Activated effector memory CD4-positive, alpha-beta T cell treated with Interleukin-2 at 50 U/mL for 16 hours (primary cell): ENCODE results near the gene CAPRIN1.

ENCODE experiments used
- DNase-seq: peaks from one replicate; pipeline ENCODE4 v3.0.0-alpha.2; 2020

Gene CAPRIN1, protein sequence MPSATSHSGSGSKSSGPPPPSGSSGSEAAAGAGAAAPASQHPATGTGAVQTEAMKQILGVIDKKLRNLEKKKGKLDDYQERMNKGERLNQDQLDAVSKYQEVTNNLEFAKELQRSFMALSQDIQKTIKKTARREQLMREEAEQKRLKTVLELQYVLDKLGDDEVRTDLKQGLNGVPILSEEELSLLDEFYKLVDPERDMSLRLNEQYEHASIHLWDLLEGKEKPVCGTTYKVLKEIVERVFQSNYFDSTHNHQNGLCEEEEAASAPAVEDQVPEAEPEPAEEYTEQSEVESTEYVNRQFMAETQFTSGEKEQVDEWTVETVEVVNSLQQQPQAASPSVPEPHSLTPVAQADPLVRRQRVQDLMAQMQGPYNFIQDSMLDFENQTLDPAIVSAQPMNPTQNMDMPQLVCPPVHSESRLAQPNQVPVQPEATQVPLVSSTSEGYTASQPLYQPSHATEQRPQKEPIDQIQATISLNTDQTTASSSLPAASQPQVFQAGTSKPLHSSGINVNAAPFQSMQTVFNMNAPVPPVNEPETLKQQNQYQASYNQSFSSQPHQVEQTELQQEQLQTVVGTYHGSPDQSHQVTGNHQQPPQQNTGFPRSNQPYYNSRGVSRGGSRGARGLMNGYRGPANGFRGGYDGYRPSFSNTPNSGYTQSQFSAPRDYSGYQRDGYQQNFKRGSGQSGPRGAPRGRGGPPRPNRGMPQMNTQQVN

DNA sequence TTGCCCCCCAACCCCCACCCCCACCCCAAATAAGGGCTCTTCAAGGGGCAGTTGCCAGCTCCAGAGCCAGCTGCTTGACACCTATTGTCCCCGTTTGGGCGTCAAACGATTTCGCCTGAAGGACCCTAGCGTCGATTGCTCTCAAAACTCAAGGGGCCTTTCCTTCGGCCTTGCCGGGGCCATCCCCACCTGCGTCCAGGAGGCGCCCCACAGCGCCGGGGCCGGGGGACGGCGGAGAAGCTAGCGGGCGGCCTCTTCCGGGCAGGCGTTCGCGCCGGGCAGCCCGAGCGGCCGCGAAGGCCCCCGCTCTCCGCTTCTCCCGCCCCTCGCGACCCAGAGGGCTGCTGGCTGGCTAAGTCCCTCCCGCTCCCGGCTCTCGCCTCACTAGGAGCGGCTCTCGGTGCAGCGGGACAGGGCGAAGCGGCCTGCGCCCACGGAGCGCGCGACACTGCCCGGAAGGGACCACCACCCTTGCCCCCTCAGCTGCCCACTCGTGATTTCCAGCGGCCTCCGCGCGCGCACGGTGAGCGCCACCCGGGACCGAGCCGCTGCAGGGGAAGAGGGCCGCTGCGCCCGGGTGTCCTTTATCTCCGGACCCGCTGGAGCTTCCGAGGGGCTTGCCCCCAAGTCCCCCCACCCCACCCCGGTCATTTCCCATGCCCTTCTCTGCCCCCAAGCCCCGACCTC, at the start of gene CAPRIN1:
Gene CAPRIN1, plus strand, starts transcription at position 383 of the 687 bp plus-strand sequence. CDS start 690 bp downstream, outside the sequence.
- DNase-seq: peak; percentile 77

DNA sequence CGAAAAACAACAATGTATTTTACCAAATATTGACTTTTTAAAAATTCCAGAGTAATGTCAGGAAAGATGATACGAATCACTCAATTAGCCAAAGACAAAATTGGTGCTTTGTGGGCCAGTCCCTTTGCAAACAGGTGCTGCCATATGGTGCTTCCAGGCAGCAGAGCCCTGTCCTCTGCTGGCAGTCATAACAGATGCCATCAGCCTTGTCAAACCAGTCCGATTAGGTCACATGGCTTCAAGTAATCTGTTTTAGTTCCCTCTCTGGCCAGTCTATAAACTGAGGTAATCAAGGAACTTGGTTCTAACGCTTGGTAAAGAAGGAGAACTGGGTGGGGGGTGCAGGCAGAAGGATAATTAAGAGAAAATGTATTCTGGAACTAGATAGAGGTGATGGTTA, 49.1 kb upstream of the CAPRIN1 start:
- no peak for DNase-seq

DNA sequence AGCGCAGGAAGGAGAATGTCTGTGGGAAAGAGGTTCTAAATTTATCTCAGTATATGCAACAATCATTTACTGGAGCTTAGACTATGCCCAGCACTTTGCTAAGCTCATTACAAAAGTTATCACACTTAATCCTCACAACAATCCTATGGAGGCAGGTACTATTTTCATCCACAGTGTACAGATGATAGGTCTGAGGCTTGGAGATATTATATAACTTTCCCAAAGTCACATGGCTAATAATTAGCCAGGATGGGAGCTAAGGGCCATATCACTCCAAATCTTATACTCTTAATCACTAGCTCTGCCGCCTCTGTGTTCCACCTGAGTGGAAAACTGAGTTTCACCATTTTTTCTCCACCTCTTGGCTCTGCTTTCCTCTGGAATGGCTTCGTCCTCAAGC, 47.3 kb upstream of the CAPRIN1 start:
- DNase-seq: no peak

DNA sequence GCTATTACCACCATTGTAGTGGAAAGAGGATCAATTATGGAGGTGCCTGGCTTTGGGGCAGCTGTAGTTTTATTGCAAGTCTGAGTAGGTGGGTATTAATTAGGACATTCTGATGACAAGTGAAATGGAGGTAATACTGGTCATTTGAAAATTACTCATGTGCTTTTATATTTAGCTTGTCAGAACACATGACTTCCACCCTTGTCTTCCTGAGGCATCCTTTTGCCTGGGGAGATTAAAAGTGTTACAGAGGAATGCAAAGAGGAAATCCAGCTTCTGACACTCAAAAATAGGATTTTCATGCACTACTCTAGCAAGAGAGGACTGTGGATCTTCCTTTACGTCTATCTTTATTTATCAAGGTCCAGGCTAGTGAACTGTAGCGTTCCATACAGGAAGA, 44.7 kb upstream of the CAPRIN1 start:
- no peak for DNase-seq

DNA sequence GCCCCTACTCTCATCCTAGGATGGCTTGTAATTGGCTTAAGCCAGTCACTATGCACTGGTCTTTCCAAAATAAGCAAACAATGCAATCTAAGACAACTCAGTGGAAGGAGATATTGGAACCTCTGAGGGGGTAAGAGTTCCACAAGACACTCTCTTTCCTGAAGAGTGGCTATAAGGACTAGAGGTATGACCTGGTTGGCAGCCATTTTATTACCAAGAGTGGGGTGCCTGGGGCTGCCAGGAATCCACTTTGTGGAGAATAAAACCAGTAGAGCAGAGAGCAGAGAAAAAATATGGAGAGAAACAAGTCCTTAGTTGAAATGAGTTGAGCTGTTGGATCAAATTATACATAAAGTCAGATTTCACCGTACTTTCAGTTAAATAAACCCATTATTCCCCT, 38.8 kb upstream of the CAPRIN1 start:
- DNase-seq: no peak

GRCh38 chr11:34013898-34014571, 37.5 kb upstream of the CAPRIN1 start:
- DNase-seq: no peak

- DNase-seq: no peak
Measured at GRCh38 chr11:34021977-34022735, 29.4 kb upstream of the CAPRIN1 start.

DNA sequence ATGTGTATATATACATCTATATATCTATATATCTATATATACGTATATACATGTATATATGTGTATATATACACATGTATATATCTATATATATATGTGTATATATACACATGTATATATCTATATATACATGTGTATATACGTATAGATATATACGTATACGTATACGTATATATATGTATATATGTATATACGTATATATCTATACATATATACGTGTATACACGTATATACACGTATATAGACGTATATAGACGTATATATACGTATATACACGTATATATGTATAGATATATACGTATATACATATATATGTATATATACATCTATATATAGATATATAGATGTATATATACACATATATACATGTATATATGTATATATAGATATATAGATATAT, 25.1 kb upstream of the CAPRIN1 start:
- DNase-seq: no peak

DNA sequence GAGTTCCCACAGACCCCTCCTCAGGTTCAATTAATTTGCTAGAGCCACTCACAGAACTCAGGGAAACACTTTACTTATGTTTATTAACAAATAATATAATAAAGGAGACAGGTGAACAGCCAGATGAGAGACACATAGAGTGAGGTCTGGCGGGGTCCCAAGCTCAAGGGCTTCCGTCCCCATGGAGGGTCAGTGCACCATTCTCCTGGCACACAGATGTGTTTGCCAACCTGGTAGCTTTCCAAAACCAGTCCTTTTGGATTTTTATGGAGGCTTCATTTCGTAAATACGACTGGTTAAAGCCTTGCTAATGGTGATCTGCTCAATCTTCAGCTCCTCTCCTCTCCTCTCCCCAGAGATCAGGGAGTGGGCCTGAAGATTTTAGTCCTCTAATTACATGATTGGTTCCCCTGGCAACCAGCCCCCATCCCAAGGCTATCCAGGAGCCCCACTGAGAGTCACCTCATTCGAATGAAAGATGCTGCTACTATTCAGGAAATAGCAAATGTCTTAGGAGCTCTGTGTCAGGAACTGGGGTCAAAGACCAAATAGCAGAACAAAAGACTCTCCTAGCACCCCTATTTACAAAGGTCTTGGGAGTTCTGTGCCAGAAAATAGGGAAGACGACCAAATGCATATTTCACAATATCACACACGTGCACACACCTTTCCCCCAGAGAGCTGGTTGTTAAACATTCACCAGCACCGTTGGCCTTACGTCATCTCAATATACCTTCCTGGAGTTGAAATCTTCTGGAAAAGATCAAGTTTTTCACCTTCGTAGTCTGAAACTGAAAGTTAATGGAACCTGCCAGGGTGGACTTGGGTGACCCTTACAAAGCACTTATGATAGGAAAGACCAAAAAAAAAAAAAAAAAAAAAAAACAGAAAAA, 23.8 kb upstream of the CAPRIN1 start:
- DNase-seq: no peak

GRCh38 chr11:34028425-34028824, 23.1 kb upstream of the CAPRIN1 start:
- no peak for DNase-seq

DNA sequence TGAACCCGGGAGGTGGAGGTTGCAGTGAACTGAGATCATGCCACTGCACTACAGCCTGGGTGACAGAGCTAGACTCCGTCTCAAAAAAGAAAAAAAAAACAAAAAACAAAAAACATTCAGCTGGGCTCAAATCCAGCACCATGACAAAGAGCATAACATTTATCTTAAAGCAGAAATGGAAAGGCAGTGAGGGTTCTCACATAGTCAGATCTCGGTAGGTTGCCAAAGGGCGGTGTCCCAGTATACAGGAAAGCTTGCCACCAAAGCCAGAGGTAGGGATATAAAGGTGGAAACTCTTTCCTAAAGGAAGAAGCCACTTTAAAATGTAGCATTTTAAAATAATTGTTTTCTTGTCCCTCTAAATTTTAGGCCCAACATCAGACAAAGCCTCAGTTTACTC, 22.4 kb upstream of the CAPRIN1 start:
- no peak for DNase-seq

GRCh38 chr11:34030382-34030781, 21.1 kb upstream of the CAPRIN1 start:
- no peak for DNase-seq

GRCh38 chr11:34033399-34033798, 18.1 kb upstream of the CAPRIN1 start:
- no peak for DNase-seq

DNA sequence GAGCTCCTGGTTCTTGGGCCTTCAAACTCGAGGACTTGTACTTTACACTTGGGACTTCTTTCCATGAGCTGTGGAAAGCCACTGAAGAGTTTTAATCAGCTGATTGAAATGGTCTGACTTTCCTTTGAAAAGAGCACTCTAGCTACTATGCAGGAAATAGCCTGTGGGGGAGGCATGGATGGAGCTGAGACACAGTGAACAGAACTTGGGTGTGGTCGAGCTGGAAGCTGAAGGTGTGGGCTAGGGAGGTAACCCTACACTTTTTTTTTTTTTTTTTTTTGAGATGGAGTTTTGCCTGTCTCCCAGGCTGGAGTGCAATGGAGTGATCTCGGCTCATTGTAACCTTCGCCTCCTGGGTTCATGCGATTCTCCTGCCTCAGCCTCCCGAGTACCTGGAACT, 17.5 kb upstream of the CAPRIN1 start:
- DNase-seq: no peak

DNA sequence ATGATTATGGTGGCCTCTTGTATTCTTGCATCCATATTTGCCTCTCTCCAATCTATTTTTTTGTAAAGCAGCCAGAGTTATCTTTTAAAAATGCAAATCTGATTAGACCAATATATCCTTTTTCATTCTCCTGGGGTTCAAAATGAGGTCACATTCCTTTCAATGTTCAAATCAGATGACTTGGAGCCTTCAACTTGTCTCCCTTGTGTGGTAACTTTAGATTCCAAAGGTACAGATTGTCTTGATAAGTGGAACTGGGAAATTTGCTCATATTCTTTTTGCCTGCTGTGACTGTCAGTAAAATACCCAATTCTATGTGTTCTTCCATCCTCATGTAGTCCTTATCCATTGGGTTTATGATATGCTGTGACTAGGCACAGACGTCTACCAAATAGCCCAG, 15.1 kb upstream of the CAPRIN1 start:
- no peak for DNase-seq

DNA sequence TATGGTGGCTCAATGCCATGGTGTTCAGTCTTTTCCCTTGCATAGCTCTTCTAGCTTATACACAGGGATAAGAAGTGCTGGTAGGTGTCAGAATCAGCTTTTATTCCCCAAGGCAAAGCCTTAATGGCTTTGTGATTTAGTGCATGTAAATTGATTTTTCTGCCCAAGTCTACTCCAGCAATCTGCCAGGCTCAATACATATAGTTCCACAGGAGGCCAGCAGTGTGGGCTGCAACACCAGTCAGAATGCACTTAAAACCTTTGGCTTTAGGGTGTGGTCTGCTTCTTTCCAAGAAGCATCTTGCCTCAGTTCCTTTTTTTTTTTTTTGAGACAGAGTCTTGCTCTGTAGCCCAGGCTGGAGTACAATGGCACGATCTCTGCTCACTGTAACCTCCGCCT, 14.5 kb upstream of the CAPRIN1 start:
- DNase-seq: no peak

GRCh38 chr11:34040571-34040970, 11.0 kb upstream of the CAPRIN1 start:
- DNase-seq: no peak

GRCh38 chr11:34044664-34045485, 6.7 kb upstream of the CAPRIN1 start:
- no peak for DNase-seq

DNA sequence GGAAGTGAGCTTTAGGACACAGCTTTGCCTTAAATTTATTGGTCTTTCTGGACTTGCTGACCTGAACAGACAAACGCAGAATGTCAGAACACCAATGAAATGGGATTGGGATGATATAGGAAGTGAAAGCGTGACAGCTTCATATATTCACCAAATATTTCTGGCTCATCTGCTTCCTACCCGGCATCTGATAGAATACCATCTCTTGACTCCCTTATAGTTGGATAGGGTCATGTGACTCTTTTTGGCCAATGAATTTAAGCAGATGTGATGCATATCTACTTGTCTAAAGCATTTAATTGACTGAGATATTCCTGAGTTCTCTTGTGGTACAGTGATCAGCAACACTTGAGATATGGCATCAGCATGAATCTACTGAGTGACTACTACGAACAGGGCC, 2.5 kb upstream of the CAPRIN1 start:
- no peak for DNase-seq

- no peak for DNase-seq
Measured at GRCh38 chr11:34050581-34051348, 766 bp upstream of the CAPRIN1 start.
